ENCODE measurements around the gene RERE. TPM values are rescaled to one million over a fixed set of nuclear protein-coding genes. Genes with fewer than 3 reads are reported as not detected.
"Not testable (repeated sequence)": the region's sequence is repeated elsewhere in the genome, so short reads cannot be mapped to it uniquely, and the experiment has no call there.

RERE gene
- total RNA-seq, 1 donor from 2014 or later: 46.5 TPM

- peak in 1 of 2 donors; percentile 21 for DNase-seq (ENCODE audit: low read depth in 2 of 2)
Observed at GRCh38 chr1:8844501-8845006, 27.1 kb upstream of the RERE start.

DNA sequence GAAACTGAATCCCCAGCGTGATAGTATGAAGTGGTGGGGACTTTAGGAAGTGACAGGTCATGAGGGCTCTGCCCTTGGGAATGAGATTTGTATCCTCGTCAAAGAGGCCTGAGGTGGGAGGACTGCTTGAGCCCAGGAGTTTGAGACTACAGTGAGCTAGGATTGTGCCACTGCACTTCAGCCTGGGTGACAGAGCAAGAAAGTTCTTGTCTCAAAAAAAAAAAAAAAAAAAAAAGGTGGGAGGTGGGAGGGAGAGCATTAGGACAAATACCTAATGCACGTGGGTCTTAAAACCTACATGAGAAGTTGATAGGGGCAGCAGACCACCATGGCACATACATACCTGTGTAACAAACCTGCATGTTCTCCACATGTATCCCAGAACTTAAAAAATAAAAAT, 24.0 kb upstream of the RERE start:
- no peak for DNase-seq (ENCODE audit: low read depth in 2 of 2)

GRCh38 chr1:8839990-8840389, 22.6 kb upstream of the RERE start:
- DNase-seq (ENCODE audit: low read depth in 2 of 2): no peak

DNA sequence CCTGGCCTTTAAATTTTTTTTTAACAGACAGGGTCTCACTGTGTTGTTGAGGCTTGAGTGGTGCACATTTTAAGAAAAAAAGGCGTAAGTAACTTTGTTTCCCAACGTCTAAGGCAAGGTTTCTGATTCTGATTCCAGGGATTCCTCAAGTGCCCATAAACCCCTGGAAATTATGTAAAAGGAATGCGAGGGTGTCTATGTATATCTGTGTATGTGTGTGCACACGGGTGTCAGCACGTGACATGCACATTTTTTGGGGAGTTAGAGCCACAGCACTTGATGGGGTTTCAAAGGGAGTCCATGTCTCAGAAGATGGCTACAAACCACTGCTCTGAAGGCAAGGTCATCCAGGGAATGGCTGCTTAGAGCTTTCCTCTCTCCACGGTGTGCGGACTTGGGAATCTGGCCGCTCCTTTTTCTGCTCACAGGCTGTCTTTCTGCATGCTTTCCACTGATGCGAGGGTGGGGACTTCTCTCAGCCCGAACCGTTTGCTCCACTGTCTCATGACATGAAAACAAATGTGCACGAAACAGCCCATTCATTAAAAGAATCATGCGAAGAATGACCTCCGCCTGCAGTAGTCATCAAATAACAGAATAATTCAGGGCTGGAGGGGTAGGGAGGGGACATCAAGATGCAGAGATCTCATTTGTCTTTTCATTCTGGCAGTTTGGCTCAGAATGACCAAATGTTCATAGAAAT, 18.7 kb upstream of the RERE start:
- DNase-seq (ENCODE audit: low read depth in 2 of 2): no peak

DNA sequence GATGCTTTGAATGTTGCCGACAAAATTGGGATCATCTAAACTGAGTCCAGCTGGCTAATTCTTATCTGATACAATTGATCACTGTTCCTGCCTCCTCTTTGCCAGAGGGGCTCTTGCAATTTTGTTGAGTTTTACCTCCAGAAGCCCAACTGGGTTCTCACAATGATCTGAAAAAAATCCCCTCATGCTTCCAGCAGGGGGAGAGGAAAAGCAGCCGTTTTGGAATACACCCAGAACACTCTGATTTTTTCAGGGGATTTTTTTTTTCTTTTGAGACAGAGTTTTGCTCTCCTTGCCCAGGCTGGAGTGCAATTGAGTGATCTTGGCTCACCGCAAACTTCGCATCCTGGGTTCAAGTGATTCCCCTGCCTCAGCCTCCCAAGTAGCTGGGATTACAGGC, 13.9 kb upstream of the RERE start:
- DNase-seq (ENCODE audit: low read depth in 2 of 2): peak in 1 of 2 donors; percentile 12

GRCh38 chr1:8830732-8831131, 13.3 kb upstream of the RERE start:
- DNase-seq (ENCODE audit: low read depth in 2 of 2): not testable (repeated sequence)

- DNase-seq (ENCODE audit: low read depth in 2 of 2): peak in 1 of 2 donors; percentile 45
Observed at GRCh38 chr1:8825985-8826481, 8.6 kb upstream of the RERE start.

GRCh38 chr1:8823295-8823664, 5.8 kb upstream of the RERE start:
- DNase-seq (ENCODE audit: low read depth in 2 of 2): no peak

- peak; percentile 45 to 79 for DNase-seq (ENCODE audit: low read depth in 2 of 2)
Observed at GRCh38 chr1:8822373-8823294, 5.2 kb upstream of the RERE start.

DNA sequence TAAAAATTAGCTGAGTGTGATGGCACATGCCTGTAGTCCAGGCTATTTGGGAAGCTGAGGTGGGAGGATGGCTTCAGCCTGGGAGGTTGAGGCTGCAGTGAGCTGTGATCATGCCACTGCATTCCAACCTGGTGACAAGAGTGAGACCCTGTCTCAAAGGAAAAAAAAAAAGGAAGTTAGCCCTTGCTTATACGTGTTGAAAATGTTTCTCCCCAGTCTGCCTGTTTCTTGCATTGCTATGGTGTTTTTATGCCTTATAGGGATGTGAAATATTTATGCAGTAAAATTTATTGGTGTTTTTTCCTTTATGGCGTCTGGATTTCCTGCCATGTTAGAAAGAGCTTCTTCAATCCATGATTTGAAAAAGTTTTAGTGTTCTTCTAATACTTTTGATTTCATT, 3.6 kb upstream of the RERE start:
- DNase-seq (ENCODE audit: low read depth in 2 of 2): peak in 1 of 2 donors; percentile 63

GRCh38 chr1:8818789-8819188, 1.3 kb upstream of the RERE start:
- DNase-seq (ENCODE audit: low read depth in 2 of 2): not testable (repeated sequence)

- peak; percentile 86 to 96 for DNase-seq (ENCODE audit: low read depth in 2 of 2)
Observed at GRCh38 chr1:8818325-8818775, 910 bp upstream of the RERE start.

GRCh38 chr1:8816831-8817411, 519 bp downstream of the RERE start:
- DNase-seq (ENCODE audit: low read depth in 2 of 2): peak in 1 of 2 donors; percentile 32

DNA sequence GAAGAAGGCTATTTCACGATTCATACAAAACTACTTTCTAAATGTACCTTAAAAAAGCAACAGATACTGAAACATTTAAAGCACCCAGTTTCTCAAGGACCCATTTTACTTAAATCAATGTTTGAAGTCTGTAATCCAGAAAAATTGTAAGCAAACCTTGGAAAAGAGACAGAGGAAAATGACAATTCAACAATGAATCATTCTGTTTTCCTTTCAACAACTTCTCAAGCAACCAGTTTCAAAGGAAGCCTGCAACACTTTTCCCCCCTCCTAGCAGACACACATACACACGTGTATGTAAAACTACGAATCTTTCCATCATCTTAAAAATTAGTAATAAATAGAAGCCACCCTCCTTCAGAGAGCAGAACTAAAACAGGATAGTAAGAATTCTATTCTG, 1.2 kb downstream of the RERE start:
- DNase-seq (ENCODE audit: low read depth in 2 of 2): peak in 1 of 2 donors; percentile 86

DNA sequence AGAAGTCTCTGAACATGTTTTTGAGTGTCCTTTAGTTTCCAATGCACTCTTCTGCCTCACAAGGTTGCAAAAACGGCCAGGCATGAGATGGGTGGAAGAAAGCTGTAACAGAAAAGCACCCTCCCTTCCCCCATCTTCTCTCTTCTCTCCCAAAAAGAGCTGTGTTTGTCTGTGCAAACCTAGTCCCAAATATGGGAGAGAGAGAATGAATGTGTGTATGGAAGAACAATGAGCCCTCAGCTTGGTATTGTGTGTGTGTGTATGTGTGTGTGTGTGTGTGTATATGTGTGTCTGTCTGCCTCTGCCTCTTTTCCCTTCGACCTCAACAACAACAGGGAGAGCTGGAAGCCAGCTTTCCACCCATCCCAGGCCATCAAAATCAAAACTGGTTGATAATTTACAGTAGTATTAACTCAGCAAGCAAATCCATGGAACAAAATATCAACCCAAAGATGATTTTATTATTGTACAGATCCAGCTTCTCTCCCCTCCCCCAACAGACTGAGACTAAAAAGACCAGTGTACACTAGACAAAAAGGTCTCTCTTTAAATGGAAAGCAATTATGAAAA, 1.8 kb downstream of the RERE start:
- DNase-seq (ENCODE audit: low read depth in 2 of 2): peak; percentile 42 to 63

DNA sequence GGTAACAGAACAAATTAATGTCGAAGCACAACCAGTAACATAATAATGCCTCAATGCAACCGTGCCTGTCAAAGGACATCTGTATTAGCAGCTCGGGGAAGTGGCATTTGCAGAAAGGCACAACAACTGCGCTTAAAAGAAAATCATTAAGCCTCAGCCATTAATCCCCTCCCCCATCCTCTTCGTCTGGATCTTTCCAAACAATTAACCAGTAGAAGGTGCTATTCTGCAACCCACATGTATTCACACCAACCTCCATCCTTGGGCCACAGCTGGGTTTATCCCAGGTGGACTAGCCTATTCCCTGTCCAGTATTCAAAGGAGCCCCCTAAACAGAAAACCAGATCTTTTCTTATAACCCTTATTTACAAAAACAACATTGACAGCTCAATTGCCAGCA, 2.6 kb downstream of the RERE start:
- DNase-seq (ENCODE audit: low read depth in 2 of 2): peak in 1 of 2 donors; percentile 64

DNA sequence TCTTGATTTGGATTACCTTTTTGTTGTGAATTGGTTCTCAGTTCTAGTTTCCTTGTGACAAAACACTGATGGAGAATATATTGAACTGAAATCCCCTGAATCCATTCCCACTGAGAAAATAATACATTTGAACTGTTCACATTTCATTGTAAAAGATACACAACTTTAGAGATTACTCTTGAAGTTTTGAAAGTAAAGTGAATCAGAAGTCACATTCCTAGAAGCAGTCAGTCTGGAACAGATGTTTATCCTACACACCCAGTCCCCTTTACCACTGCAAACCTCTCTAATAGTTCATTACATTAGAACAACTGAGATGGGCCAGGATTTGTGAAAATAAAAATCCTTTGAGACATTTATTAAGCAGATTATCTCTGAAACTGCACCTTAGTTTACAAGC, 3.4 kb downstream of the RERE start:
- DNase-seq (ENCODE audit: low read depth in 2 of 2): no peak

DNA sequence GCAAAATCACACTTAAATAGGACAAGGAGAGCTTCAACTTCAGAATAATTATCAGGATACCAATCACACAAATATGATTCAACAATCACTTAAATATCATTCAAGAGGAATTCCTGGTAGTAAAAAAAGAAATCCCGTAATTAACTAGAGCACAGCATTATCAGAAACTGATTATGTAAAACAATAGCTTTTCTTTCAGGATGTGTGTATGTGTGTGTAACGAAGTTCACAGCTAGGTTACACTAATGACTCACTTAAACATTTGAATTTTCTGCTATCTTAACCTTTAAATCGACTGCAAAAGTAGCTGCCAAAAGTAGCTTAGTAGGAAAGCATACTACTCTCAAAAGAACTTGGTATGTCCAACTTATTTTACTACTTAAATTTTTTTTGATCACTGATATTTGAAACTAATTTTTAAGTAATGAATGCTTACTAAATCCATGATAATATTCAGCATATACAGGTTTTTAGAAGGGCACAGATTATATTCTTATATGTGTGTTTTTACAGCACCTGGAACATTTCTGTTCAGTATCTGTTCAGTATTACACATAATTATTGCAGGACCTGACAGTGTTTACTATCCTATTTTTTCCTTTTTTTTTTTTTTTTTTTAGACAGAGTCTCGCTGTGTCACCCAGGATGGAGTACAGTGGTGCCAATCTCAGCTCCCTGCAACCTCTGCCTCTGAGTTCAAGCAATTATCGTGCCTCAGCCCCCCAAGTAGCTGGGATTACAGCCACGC, 4.2 kb downstream of the RERE start:
- DNase-seq (ENCODE audit: low read depth in 2 of 2): peak; percentile 37 to 78

- no peak for DNase-seq (ENCODE audit: low read depth in 2 of 2)
Observed at GRCh38 chr1:8812081-8812480, 5.4 kb downstream of the RERE start.

- no peak for DNase-seq (ENCODE audit: low read depth in 2 of 2)
Observed at GRCh38 chr1:8810987-8811386, 6.5 kb downstream of the RERE start.

GRCh38 chr1:8809342-8809736, 8.1 kb downstream of the RERE start:
- no peak for DNase-seq (ENCODE audit: low read depth in 2 of 2)
